PFSK-1 (cell line): Measurements from ENCODE around the gene TMEM117.

Source experiments
- FOXP2 ChIP-seq: optimal IDR thresholded peaks from 2 replicates; pipeline ENCODE3; 2011; ENCODE audit warnings: borderline replicate concordance, control low read depth, inconsistent platforms; ENCODE audit not compliant: insufficient read depth; ENCODE audit errors: extremely low read length, extremely low read depth
- POLR2AphosphoS5 ChIP-seq: IDR thresholded peaks from 2 replicates; pipeline ENCODE4 v1.6.1; 2012; ENCODE audit warnings: low read depth, mild to moderate bottlenecking, control low read depth, low read length, moderate library complexity
- SIN3A ChIP-seq: IDR thresholded peaks from 2 replicates; pipeline ENCODE4 v1.6.1; 2012; ENCODE audit warnings: mild to moderate bottlenecking, low read length, moderate library complexity, borderline replicate concordance; ENCODE audit not compliant: insufficient read depth
- TAF1 ChIP-seq: IDR thresholded peaks from 2 replicates; pipeline ENCODE4 v1.6.1; 2012; ENCODE audit warnings: low read length, control low read depth, borderline replicate concordance; ENCODE audit not compliant: insufficient read depth
- TF ChIP-seq, protein P1 (sequence below), 2 experiments: IDR thresholded peaks; 2 replicates each; pipeline versions ENCODE4 v1.6.1 to v1.8.0; 2011 to 2012; ENCODE audit warnings: low read depth in 2 of 2, low read length in 2 of 2, control low read depth in 1 of 2, inconsistent platforms in 1 of 2, mild to moderate bottlenecking in 1 of 2, moderate library complexity in 1 of 2; ENCODE audit not compliant: insufficient read depth in 1 of 2

TMEM117 gene

DNA sequence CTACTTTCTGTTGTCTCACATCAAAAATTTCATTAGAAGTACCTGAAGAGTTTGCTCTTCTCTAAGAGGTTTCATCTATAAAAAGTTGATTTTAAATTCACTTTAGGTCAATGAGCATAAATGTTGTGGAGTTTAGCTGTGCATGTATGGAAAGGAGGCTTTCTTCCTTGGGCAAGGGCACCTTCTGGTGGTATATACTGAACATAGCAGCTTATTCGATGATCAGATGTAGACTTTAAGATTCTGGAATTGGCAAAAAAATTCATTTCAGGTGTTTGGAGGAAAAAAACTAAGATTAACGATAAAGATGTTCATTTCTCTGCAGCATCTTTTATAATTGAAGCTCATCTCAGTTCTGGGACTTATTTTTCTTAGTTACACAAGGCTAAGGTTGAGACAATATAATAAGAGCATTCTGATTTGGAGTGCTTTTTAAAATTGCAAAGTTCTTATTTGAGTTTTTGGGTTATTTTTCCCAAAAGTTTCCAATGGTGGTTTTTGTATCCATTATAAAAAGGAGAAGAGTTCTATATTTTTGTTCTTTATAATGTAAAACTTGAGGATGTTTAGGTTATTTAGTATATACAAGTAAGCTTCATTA lies 46.8 kb downstream of the TMEM117 start:
- TF ChIP-seq, protein P1, sequence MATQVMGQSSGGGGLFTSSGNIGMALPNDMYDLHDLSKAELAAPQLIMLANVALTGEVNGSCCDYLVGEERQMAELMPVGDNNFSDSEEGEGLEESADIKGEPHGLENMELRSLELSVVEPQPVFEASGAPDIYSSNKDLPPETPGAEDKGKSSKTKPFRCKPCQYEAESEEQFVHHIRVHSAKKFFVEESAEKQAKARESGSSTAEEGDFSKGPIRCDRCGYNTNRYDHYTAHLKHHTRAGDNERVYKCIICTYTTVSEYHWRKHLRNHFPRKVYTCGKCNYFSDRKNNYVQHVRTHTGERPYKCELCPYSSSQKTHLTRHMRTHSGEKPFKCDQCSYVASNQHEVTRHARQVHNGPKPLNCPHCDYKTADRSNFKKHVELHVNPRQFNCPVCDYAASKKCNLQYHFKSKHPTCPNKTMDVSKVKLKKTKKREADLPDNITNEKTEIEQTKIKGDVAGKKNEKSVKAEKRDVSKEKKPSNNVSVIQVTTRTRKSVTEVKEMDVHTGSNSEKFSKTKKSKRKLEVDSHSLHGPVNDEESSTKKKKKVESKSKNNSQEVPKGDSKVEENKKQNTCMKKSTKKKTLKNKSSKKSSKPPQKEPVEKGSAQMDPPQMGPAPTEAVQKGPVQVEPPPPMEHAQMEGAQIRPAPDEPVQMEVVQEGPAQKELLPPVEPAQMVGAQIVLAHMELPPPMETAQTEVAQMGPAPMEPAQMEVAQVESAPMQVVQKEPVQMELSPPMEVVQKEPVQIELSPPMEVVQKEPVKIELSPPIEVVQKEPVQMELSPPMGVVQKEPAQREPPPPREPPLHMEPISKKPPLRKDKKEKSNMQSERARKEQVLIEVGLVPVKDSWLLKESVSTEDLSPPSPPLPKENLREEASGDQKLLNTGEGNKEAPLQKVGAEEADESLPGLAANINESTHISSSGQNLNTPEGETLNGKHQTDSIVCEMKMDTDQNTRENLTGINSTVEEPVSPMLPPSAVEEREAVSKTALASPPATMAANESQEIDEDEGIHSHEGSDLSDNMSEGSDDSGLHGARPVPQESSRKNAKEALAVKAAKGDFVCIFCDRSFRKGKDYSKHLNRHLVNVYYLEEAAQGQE (IDR thresholded peaks at IDR 0.05; ENCODE audit: insufficient read depth in 1 of 2, low read depth in 2 of 2, low read length in 2 of 2): no peak
- TF ChIP-seq SIN3A: no peak
- TF ChIP-seq TAF1: no peak
- no peak for TF ChIP-seq POLR2AphosphoS5
- TF ChIP-seq FOXP2: no peak

DNA sequence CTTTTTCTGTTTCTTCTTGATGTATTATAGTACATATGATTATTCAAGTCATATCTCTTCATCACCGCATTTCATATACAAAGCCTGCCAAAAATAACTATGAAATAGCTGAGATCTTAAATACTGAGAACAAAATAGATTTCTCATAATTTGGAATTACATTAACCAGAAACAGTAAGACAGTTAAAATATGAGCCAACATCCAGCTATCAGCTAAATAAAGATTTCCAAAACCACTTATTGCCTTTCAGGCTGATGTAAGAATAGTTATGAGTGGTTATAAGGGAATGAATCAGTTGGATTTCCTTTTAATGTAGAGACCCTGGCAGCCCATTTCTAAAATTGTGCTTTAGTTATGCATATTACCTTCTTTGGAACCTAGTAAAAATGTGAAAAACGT lies 47.4 kb downstream of the TMEM117 start:
- TF ChIP-seq POLR2AphosphoS5 (no peak), TAF1 (no peak), FOXP2 (no peak), SIN3A (no peak)
- TF ChIP-seq, protein P1 (IDR thresholded peaks at IDR 0.05; ENCODE audit: insufficient read depth in 1 of 2, low read depth in 2 of 2, low read length in 2 of 2): no peak

DNA sequence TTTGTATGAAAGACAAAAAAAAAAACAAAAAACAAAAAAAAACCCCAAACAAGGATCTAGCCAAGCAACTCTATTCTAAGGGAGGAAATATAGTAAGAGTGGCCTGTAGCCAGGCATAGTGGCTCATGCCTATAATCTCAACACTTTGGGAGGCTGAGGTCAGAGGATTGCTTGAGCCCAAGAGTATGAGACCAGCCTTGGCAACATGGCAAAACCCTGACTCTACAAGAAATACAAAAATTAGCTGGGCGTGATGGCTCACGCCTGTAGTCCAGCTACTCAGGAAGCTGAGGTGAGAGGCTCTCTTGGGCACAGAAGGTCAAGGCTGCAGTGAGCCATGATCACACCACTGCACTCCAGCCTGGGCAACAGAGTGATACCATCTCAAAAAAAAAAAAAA lies 47.9 kb downstream of the TMEM117 start:
- TF ChIP-seq SIN3A (no peak), TAF1 (no peak), POLR2AphosphoS5 (no peak), FOXP2 (no peak)
- TF ChIP-seq, protein P1 (IDR thresholded peaks at IDR 0.05; ENCODE audit: insufficient read depth in 1 of 2, low read depth in 2 of 2, low read length in 2 of 2): no peak

DNA sequence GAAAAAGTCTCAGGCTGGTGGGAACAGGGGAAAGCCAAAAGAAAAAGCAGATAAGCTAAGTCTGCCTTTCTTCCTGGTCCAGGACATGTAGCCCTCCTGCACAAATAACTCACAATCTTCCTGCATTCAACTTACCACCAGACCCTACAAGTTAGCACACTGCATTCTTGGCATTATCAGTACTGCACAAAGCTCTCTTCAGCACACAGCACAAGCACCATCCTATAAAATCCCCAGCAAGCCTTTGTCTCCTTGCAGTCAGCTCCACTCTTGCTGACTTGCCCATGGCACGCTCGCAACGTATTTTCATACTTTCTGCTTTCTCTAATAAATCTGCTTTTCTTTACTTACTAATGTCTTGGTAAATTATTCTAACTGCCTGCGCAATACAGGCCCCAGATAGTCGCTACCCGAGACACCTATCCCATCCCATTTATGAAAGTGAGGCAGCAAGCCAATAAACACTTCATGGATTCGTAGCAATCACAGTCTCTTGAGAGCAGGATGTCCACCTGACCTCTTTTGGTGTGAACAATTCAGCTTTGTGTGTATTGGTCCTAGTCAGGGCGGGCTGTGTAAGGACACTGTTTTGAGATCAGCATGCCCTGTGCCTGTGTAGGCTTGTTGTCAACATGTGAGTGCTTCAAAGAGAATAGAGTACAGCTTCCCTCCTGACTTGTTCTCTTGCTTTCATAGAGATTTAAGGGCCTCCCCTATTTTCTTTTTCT lies 49.0 kb downstream of the TMEM117 start:
- TF ChIP-seq FOXP2: no peak
- no peak for TF ChIP-seq SIN3A
- TF ChIP-seq, protein P1 (IDR thresholded peaks at IDR 0.05; ENCODE audit: insufficient read depth in 1 of 2, low read depth in 2 of 2, low read length in 2 of 2): no peak
- no peak for TF ChIP-seq TAF1
- TF ChIP-seq POLR2AphosphoS5: no peak
